ENCODE data around the gene RASSF5.
"Not testable (repeated sequence)": the region's sequence is repeated elsewhere in the genome, so short reads cannot be mapped to it uniquely, and the experiment has no call there.

RASSF5 gene

DNA sequence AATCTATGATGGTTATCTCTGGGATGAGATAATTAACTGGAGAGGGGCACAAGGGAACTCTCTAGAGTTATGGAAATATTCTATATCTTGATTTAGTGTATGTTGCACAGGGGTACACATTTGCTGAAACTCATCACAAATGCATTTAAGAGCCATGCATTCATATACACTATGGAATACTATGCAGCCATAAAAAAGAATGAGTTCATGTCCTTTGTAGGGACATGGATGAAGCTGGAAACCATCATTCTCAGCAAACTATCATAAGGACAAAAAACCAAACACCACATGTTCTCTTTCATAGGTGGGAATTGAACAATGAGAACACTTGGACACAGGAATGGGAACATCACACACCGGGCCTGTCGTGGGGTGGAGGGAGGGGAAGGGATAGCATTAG, 119.1 kb downstream of the RASSF5 start:
- not testable (repeated sequence) for DNase-seq (ENCODE audit: extremely low read depth in 1 of 2, low read depth in 1 of 2)

DNA sequence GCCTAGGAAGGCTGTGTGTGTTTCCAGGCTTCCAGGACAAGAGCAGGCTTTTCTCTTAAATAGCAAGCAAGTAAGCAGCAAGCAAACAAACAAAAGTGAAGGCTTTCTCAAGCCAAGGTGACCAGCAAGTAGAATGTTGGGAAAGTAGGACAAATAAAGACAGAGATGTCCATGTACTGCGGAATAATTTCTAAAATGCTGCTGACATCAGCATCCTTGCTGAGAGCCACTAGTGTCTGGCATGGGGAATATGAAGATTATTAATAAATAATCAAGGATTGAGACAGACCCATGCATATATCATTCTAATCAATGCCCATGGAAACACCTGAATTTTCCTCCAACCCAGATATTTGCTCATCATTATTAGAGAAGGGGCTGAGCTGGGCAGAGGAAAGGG, 121.6 kb downstream of the RASSF5 start:
- DNase-seq (ENCODE audit: extremely low read depth in 1 of 2, low read depth in 1 of 2): no peak

DNA sequence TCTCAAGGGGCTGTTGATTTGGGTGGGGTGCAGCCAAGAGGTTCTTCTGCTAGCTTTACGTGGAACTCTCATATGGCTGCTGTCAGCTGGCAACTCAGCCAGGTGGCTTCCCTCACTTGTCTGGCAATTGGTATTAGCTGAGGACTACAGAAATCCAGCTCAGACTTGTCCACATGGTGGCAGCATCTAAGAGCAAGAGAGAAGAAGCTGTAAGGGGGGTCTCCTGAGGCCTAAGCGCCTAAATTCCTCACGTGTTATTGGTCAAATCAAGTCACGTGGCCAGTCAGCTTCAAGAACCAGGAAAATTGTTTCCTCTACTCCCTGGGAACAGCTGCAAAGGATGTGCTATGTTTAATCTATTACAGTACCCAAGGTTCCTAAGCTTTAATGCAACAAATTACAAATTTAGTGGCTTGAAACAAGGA, 123.8 kb downstream of the RASSF5 start:
- no peak for DNase-seq (ENCODE audit: extremely low read depth in 1 of 2, low read depth in 1 of 2)

- no peak for DNase-seq (ENCODE audit: extremely low read depth in 1 of 2, low read depth in 1 of 2)
These were observed 126.4 kb downstream of the RASSF5 start for GRCh38 chr1:206633708-206634121.

- DNase-seq (ENCODE audit: extremely low read depth in 1 of 2, low read depth in 1 of 2): peak in 1 of 2 donors; percentile 66
These were observed 127.2 kb downstream of the RASSF5 start for GRCh38 chr1:206634365-206635079.

GRCh38 chr1:206635080-206635977, 128.0 kb downstream of the RASSF5 start, which contains the start of gene DYRK3:
Gene DYRK3 (plus strand): TSS chr1:206635536. CDS start chr1:206635704, 168 bp downstream.
- DNase-seq (ENCODE audit: extremely low read depth in 1 of 2, low read depth in 1 of 2): peak; percentile 85 to 87

GRCh38 chr1:206635978-206636345, 128.6 kb downstream of the RASSF5 start:
- DNase-seq (ENCODE audit: extremely low read depth in 1 of 2, low read depth in 1 of 2): no peak

DNA sequence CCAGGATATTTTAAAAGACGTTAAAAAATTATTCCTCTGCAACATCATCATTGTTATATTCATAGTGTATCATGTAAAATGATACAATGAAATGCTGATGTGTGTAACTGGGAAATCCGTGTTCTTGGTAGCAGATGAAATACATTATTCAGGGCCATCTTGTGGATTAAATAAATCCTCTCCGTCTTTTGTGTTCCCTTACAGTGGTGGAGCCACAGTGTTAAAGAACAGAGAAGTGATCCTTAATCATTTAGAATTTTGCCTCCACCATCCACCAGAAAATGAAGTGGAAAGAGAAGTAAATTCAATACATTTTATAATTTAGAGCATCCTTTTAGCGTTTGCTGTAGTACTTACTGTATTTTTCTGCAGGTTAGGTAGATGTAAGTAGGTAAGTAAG, 129.3 kb downstream of the RASSF5 start:
- no peak for DNase-seq (ENCODE audit: extremely low read depth in 1 of 2, low read depth in 1 of 2)

GRCh38 chr1:206637605-206638004, 130.3 kb downstream of the RASSF5 start:
- no peak for DNase-seq (ENCODE audit: extremely low read depth in 1 of 2, low read depth in 1 of 2)

Data from stimulated activated CD8-positive, alpha-beta memory T cell treated with anti-CD3 and anti-CD28 coated beads, Interleukin-7, amount 100 ng/mL, for 48 hours (primary cell).